PFSK-1 (cell line): Measurements from ENCODE around the gene FCRL1.

Source experiments
- POLR2AphosphoS5 ChIP-seq: IDR thresholded peaks from 2 replicates; pipeline ENCODE4 v1.6.1; 2012; ENCODE audit warnings: low read depth, mild to moderate bottlenecking, control low read depth, low read length, moderate library complexity
- SIN3A ChIP-seq: IDR thresholded peaks from 2 replicates; pipeline ENCODE4 v1.6.1; 2012; ENCODE audit warnings: mild to moderate bottlenecking, low read length, moderate library complexity, borderline replicate concordance; ENCODE audit not compliant: insufficient read depth
- TF ChIP-seq, protein P1 (sequence below), 2 experiments: IDR thresholded peaks; 2 replicates each; pipeline versions ENCODE4 v1.6.1 to v1.8.0; 2011 to 2012; ENCODE audit warnings: low read depth in 2 of 2, low read length in 2 of 2, control low read depth in 1 of 2, inconsistent platforms in 1 of 2, mild to moderate bottlenecking in 1 of 2, moderate library complexity in 1 of 2; ENCODE audit not compliant: insufficient read depth in 1 of 2

DNA sequence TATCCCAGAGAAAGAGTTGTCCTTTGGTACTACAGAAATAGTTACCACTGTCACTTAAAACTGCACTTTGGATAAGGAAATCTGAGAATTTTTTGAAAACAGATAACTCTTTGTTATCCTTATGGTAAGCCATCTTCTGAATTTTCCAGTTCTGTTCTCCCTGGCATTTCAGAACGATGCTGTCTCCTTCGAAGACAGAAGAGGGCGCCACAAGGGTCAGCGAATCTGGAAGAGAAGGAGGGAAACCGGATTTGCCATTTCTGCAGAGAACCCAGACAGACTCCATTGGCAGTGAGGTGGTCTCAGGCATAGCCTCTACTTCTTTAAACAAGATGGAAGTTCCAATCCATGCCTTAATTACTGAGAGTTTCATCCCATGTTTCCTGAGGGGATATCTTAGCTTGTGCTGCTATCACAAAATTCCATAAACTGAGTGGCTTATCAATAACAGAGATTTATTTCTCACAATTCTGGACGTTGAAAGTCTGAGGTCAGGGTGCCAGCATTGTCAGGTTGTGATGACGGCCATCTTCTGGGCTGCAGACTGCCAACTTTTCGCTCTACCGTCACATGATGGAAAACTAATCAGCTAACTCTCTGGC, 49.4 kb downstream of the FCRL1 start:
- TF ChIP-seq POLR2AphosphoS5 (no peak), SIN3A (no peak)
- TF ChIP-seq, protein P1, sequence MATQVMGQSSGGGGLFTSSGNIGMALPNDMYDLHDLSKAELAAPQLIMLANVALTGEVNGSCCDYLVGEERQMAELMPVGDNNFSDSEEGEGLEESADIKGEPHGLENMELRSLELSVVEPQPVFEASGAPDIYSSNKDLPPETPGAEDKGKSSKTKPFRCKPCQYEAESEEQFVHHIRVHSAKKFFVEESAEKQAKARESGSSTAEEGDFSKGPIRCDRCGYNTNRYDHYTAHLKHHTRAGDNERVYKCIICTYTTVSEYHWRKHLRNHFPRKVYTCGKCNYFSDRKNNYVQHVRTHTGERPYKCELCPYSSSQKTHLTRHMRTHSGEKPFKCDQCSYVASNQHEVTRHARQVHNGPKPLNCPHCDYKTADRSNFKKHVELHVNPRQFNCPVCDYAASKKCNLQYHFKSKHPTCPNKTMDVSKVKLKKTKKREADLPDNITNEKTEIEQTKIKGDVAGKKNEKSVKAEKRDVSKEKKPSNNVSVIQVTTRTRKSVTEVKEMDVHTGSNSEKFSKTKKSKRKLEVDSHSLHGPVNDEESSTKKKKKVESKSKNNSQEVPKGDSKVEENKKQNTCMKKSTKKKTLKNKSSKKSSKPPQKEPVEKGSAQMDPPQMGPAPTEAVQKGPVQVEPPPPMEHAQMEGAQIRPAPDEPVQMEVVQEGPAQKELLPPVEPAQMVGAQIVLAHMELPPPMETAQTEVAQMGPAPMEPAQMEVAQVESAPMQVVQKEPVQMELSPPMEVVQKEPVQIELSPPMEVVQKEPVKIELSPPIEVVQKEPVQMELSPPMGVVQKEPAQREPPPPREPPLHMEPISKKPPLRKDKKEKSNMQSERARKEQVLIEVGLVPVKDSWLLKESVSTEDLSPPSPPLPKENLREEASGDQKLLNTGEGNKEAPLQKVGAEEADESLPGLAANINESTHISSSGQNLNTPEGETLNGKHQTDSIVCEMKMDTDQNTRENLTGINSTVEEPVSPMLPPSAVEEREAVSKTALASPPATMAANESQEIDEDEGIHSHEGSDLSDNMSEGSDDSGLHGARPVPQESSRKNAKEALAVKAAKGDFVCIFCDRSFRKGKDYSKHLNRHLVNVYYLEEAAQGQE (IDR thresholded peaks at IDR 0.05; ENCODE audit: insufficient read depth in 1 of 2, low read depth in 2 of 2, low read length in 2 of 2) = no peak
